HepG2 (cell line): Measurements from ENCODE around the gene ADAMTSL4. TPM values are rescaled to one million over a fixed set of nuclear protein-coding genes. Genes with fewer than 3 reads are reported as not detected.

ENCODE experiments used
- ATF1 ChIP-seq: IDR thresholded peaks from 2 replicates; pipeline ENCODE4 v1.6.1; 2016; ENCODE audit warnings: mild to moderate bottlenecking, control low read depth
- CREB1 ChIP-seq, 2 experiments: fragments of 450-650 bp in 1 of 2; IDR thresholded peaks; 2 replicates each; pipeline ENCODE4 v1.6.1; 2016 to 2017; ENCODE audit warnings: control low read depth in 1 of 2, mild to moderate bottlenecking in 1 of 2, missing compliant biosample characterization in 1 of 2, missing genetic modification characterization in 1 of 2
- GMEB1 ChIP-seq: sonication (generic); formaldehyde crosslinking; IDR thresholded peaks from 2 replicates; pipeline ENCODE4 v1.5.1; 2020; ENCODE audit warnings: missing genetic modification reagents, mild to moderate bottlenecking, borderline replicate concordance
- ISX ChIP-seq: sonication (generic); formaldehyde crosslinking; conservative IDR thresholded peaks from 2 replicates; pipeline ENCODE4 v1.5.0; 2020; ENCODE audit warnings: missing genetic modification reagents
- MAF1 ChIP-seq: sonication (generic); formaldehyde crosslinking; IDR thresholded peaks from 2 replicates; pipeline ENCODE4 v1.5.0; 2020; ENCODE audit warnings: missing genetic modification reagents, borderline replicate concordance
- NFYC ChIP-seq: IDR thresholded peaks from 2 replicates; pipeline ENCODE4 v1.6.1; 2016; ENCODE audit warnings: missing genetic modification reagents, missing compliant biosample characterization
- SP140L ChIP-seq: sonication (generic); formaldehyde crosslinking; IDR thresholded peaks from 2 replicates; pipeline ENCODE4 v1.4.0; 2020; ENCODE audit warnings: missing genetic modification reagents, borderline replicate concordance
- SPEN ChIP-seq: sonication (generic); formaldehyde crosslinking; IDR thresholded peaks from 2 replicates; pipeline ENCODE4 v1.5.1; 2020; ENCODE audit warnings: low read depth, mild to moderate bottlenecking, missing genetic modification reagents
- ZEB1 ChIP-seq: IDR thresholded peaks from 2 replicates; pipeline ENCODE4 v1.6.1; 2012; ENCODE audit warnings: mild to moderate bottlenecking, low read depth, inconsistent platforms; ENCODE audit not compliant: insufficient replicate concordance
- ZNF143 ChIP-seq: sonication (generic); formaldehyde crosslinking; IDR thresholded peaks from 2 replicates; pipeline ENCODE4 v1.4.0; 2020; ENCODE audit warnings: missing genetic modification reagents
- ZNF205 ChIP-seq: IDR thresholded peaks from 2 replicates; pipeline ENCODE4 v1.6.1; 2018; ENCODE audit warnings: missing biosample characterization, missing genetic modification reagents
- ZNF326 ChIP-seq: sonication (generic); formaldehyde crosslinking; IDR thresholded peaks from 2 replicates; pipeline ENCODE4 v1.4.0; 2020; ENCODE audit warnings: missing genetic modification reagents, borderline replicate concordance
- ZNF33A ChIP-seq: sonication (generic); formaldehyde crosslinking; IDR thresholded peaks from 2 replicates; pipeline ENCODE4 v1.5.1; 2020; ENCODE audit warnings: missing genetic modification reagents, mild to moderate bottlenecking, moderate library complexity, borderline replicate concordance
- ZNF570 ChIP-seq: sonication (generic); formaldehyde crosslinking; IDR thresholded peaks from 2 replicates; pipeline ENCODE4 v1.4.0; 2020; ENCODE audit warnings: mild to moderate bottlenecking, missing genetic modification reagents, borderline replicate concordance
- ZNF614 ChIP-seq: IDR thresholded peaks from 2 replicates; pipeline ENCODE4 v1.6.1; 2018; ENCODE audit warnings: missing biosample characterization, missing genetic modification reagents, inconsistent platforms, borderline replicate concordance
- ZNF672 ChIP-seq: sonication (generic); formaldehyde crosslinking; IDR thresholded peaks from 2 replicates; pipeline ENCODE4 v1.8.1; 2022; ENCODE audit warnings: missing genetic modification reagents
- ZSCAN21 ChIP-seq: sonication (generic); formaldehyde crosslinking; IDR thresholded peaks from 2 replicates; pipeline ENCODE4 v1.8.0; 2022; ENCODE audit warnings: mild to moderate bottlenecking, missing genetic modification reagents, moderate library complexity, borderline replicate concordance
- polyA plus RNA-seq, 8 experiments: library from polyadenylated mRNA; depleted of rRNA in 3 of 8; stranded (reverse) in 7 of 8; unstranded in 1 of 8; fragments of >200 nt; fragmentation: Illumina TruSeq in 4 of 8; extraction: Trizol in 4 of 8; gene quantifications; 2 replicates each; pipeline versions ENCODE4 v1.2.1 to v1.2.3, GENCODE V29; 2011 to 2016; ENCODE audit warnings: low read depth in 4 of 8, missing spikeins in 1 of 8, mixed read lengths in 1 of 8; ENCODE audit not compliant: insufficient read depth in 1 of 8
- total RNA-seq, 5 experiments: library from RNA; depleted of rRNA; stranded (reverse); fragments of >200 nt; fragmentation: Illumina TruSeq; extraction: Trizol; gene quantifications; 2 replicates each; pipeline ENCODE4 v1.2.3, GENCODE V29; 2016; ENCODE audit warnings: low read depth in 1 of 5
- TF ChIP-seq, protein P1 (sequence below): IDR thresholded peaks from 2 replicates; pipeline ENCODE4 v1.6.1; 2016; ENCODE audit warnings: mild to moderate bottlenecking, missing biosample characterization, missing genetic modification reagents
- TF ChIP-seq, protein P2 (sequence below): sonication (generic); formaldehyde crosslinking; IDR thresholded peaks from 2 replicates; pipeline ENCODE4 v1.5.0; 2020; ENCODE audit warnings: missing genetic modification reagents, mild to moderate bottlenecking, borderline replicate concordance
- TF ChIP-seq, protein P3 (sequence below): sonication (generic); formaldehyde crosslinking; IDR thresholded peaks from 2 replicates; pipeline ENCODE4 v1.8.0; 2022; ENCODE audit warnings: missing genetic modification reagents, low read depth, mild to moderate bottlenecking, borderline replicate concordance
- TF ChIP-seq, protein P4 (sequence below): sonication (generic); formaldehyde crosslinking; IDR thresholded peaks from 2 replicates; pipeline ENCODE4 v1.8.0; 2022; ENCODE audit warnings: missing genetic modification reagents, mild to moderate bottlenecking, borderline replicate concordance

ADAMTSL4 gene
- total and polyA plus RNA-seq, 2 of the 13 experiments (the other 11 are each of a cell fraction or from before 2014, with no cell fraction given) = 3.9 to 16.4 TPM

GRCh38 chr1:150515328-150516049 is 33.7 kb upstream of the ADAMTSL4 start, which contains the start of gene FALEC (continued):
- TF ChIP-seq ZNF33A = no peak
- TF ChIP-seq, protein P1, sequence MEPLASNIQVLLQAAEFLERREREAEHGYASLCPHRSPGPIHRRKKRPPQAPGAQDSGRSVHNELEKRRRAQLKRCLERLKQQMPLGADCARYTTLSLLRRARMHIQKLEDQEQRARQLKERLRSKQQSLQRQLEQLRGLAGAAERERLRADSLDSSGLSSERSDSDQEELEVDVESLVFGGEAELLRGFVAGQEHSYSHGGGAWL (CRISPR knock-in tag) = peak; percentile 74; the same call in 1 of the 2 replicates
- TF ChIP-seq, protein P2, sequence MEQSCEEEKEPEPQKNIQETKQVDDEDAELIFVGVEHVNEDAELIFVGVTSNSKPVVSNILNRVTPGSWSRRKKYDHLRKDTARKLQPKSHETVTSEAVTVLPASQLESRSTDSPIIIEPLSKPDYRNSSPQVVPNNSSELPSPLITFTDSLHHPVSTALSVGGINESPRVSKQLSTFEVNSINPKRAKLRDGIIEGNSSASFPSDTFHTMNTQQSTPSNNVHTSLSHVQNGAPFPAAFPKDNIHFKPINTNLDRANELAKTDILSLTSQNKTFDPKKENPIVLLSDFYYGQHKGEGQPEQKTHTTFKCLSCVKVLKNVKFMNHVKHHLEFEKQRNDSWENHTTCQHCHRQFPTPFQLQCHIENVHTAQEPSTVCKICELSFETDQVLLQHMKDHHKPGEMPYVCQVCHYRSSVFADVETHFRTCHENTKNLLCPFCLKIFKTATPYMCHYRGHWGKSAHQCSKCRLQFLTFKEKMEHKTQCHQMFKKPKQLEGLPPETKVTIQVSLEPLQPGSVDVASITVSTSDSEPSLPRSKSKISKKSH = no peak; the same call in 1 of the 2 replicates
- TF ChIP-seq SPEN (CRISPR knock-in tag) = peak; percentile 76
- no peak for TF ChIP-seq ZNF570 (CRISPR knock-in tag)
- TF ChIP-seq ZNF614 (CRISPR knock-in tag) = peak; percentile 26; the same call in 1 of the 2 replicates
- TF ChIP-seq CREB1 (IDR thresholded peaks at IDR 0.05) = no peak
- TF ChIP-seq CREB1 (CRISPR knock-in tag; IDR thresholded peaks at IDR 0.05) = no peak
- TF ChIP-seq GMEB1 = peak; percentile 59; the same call in 1 of the 2 replicates
- TF ChIP-seq NFYC = peak; percentile 87
- no peak; the same call in 1 of the 2 replicates for TF ChIP-seq ZNF205 (CRISPR knock-in tag)
- no peak for TF ChIP-seq MAF1
- TF ChIP-seq ZEB1 = no peak
- TF ChIP-seq ISX (CRISPR knock-in tag) = no peak
- TF ChIP-seq, protein P3, sequence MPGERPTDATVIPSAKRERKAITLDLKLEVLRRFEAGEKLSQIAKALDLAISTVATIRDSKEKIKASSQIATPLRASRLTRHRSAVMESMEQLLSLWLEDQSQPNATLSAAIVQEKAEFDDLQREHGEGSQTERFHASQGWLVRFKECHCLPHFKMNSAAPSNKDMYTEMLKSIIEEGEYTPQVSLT = no peak
- no peak for TF ChIP-seq ATF1
- TF ChIP-seq ZNF672 = no peak
- TF ChIP-seq, protein P4, sequence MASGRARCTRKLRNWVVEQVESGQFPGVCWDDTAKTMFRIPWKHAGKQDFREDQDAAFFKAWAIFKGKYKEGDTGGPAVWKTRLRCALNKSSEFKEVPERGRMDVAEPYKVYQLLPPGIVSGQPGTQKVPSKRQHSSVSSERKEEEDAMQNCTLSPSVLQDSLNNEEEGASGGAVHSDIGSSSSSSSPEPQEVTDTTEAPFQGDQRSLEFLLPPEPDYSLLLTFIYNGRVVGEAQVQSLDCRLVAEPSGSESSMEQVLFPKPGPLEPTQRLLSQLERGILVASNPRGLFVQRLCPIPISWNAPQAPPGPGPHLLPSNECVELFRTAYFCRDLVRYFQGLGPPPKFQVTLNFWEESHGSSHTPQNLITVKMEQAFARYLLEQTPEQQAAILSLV (CRISPR knock-in tag) = no peak
- 0 out of 2 replicates have a peak, but pooled peaks have one; percentile 51 for TF ChIP-seq ZSCAN21 (CRISPR knock-in tag)
- no peak for TF ChIP-seq SP140L (CRISPR knock-in tag)
- no peak for TF ChIP-seq ZNF143 (CRISPR knock-in tag)
- TF ChIP-seq ZNF326 = no peak
